Pancreas (tissue), 10 donors: ENCODE measurements around the gene CDK14. TPM values are rescaled to one million over a fixed set of nuclear protein-coding genes. Genes with fewer than 3 reads are reported as not detected.
A peak's percentile ranks its signal among the peaks of the same experiment; 100 is the strongest.

Source experiments
- ATAC-seq, 4 donors: fragments of 200-7000 bp; cut with Tn5 transposase; one replicate each; pipeline versions ENCODE4 v1.8.0 to v1.9.1; 2020; ENCODE audit warnings: mild to moderate bottlenecking in 4 of 4, moderate library complexity in 4 of 4
- DNase-seq, 6 donors: peaks; one replicate each; pipeline ENCODE4 v3.0.0-alpha.2; 2020
- FAIRE-seq: peaks from 2 replicates; lab custom pipeline; 2012; peaks lifted over from hg19 to GRCh38; lab: Jason Lieb, UNC
- H3K27ac ChIP-seq, 4 donors: fragments of 200-600 bp; sonication (generic); 1 replicate in 3 of 4; 2 replicates in 1 of 4; pipeline versions ENCODE4 v1.5.0 to v1.8.0; 2020
- H3K27me3 ChIP-seq, 4 donors: fragments of 200-600 bp; one replicate each; pipeline ENCODE4 v1.8.0; 2021
- H3K36me3 ChIP-seq, 3 donors: fragments of 200-600 bp; sonication (generic) in 1 of 3; one replicate each; pipeline versions ENCODE4 v1.5.0 to v1.8.0; 2020 to 2021
- H3K4me1 ChIP-seq, 3 donors: fragments of 200-600 bp; one replicate each; pipeline ENCODE4 v1.8.0; 2021
- H3K4me3 ChIP-seq, 4 donors: fragments of 200-600 bp; sonication (generic) in 2 of 4; one replicate each; pipeline versions ENCODE4 v1.5.0 to v1.8.0; 2020 to 2021
- H3K9me3 ChIP-seq, 4 donors: fragments of 200-600 bp; one replicate each; pipeline ENCODE4 v1.8.0; 2021
- CTCF ChIP-seq, 4 donors: fragments of 200-600 bp; sonication (generic) in 3 of 4; IDR thresholded peaks; one replicate each; pipeline versions ENCODE4 v1.5.0 to v1.8.0; 2021; ENCODE audit warnings: antibody characterized with exemption in 4 of 4
- WGBS, 2 donors: extraction: QIAGEN DNeasy Blood & Tissue Kit; methylation state at CpG; one replicate each; pipeline ENCODE4 v1.1.7; 2013; 5-methylcytosine and 5-hydroxymethylcytosine counted together
- intact Hi-C, 3 donors: fragments of 100-400 bp; cut with DNase I; formaldehyde crosslinking; loops; one replicate each; pipeline versions ENCODE4 v1.11.1 to v1.14.2; 2022
- polyA plus RNA-seq, 2 donors: library from polyadenylated mRNA; stranded (reverse); fragments of 200-250 nt; gene quantifications; one replicate each; pipeline ENCODE4 v1.2.3, GENCODE V29; 2013
- total RNA-seq, 6 donors: library from RNA; stranded (reverse); fragmentation: NEBNext Ultra II Directional in 4 of 6; extraction: Animal tissue kit (Norgen Biotek cat#: 25700) in 4 of 6; gene quantifications; one replicate each; pipeline versions ENCODE4 v1.2.1 to v1.2.4, GENCODE V29; 2021 to 2023
- donor health status: healthy with polysubstance abuse.
- donor health status: DM: no; HTN: no; CAD: no; lungs with moderate emphysema.
- donor health status: DM: no; HTN: no; CAD: no.
- donor health status: control.
- donor health status: control.
- donor health status: Bipolar disorder and iron deficiency.
- donor health status: DM: yes; HTN: yes; CAD: no.
- donor health status: DM: no; HTN: no; CAD: no.
- donor health status: DM: no; HTN: no; CAD: no.
- donor health status: DM: yes; HTN: yes; CAD: no.

Gene CDK14
- total and polyA plus RNA-seq, 8 donors: 4.5 to 48.3 (median 24.7) TPM

GRCh38 chr7:90678986-90679385 lies 82.9 kb downstream of the CDK14 start:
- DNase-seq (no peak), ATAC-seq (no peak)
- no peak for TF ChIP-seq CTCF (IDR thresholded peaks at IDR 0.05)

GRCh38 chr7:90680484-90680883 lies 84.4 kb downstream of the CDK14 start:
- 91 to 95% methylated on average over 4 of the region's 4 CpGs for WGBS, 2 donors
- DNase-seq (no peak), FAIRE-seq (no peak), ATAC-seq (no peak)
- Histone ChIP-seq H3K36me3 (no peaks in the 10 kb centered on the region), H3K27ac (no peak overlapping the region), H3K4me1 (peaks cover 0 to 3% (median 0%) of the 10 kb centered on the region in 3 donors), H3K27me3 (no peaks in the 10 kb centered on the region), H3K4me3 (no peak overlapping the region), H3K9me3 (no peaks in the 10 kb centered on the region)
- TF ChIP-seq CTCF (IDR thresholded peaks at IDR 0.05): no peak
- intact Hi-C loops: no loop called here

More at GRCh38 chr7:90678986-90679385, 82.9 kb downstream of the CDK14 start:
- Histone ChIP-seq H3K4me1 (peaks cover 0 to 3% (median 0%) of the 10 kb centered on the region in 3 donors), H3K27ac (no peak overlapping the region), H3K4me3 (no peak overlapping the region), H3K36me3 (no peaks in the 10 kb centered on the region), H3K9me3 (no peaks in the 10 kb centered on the region), H3K27me3 (no peaks in the 10 kb centered on the region)
- no peak for FAIRE-seq
- WGBS, 2 donors: 48 to 51% methylated on average over 3 of the region's 3 CpGs
- intact Hi-C loops: no loop called here

GRCh38 chr7:90681336-90682022 lies 85.4 kb downstream of the CDK14 start:
- intact Hi-C loops: no loop called here
- peak in 1 of 4 donors; percentile 38 for ATAC-seq

GRCh38 chr7:90686146-90686545 lies 90.0 kb downstream of the CDK14 start:
- no peaks in the 10 kb centered on the region for H3K36me3 ChIP-seq
- no peak overlapping the region for H3K27ac ChIP-seq
- H3K27me3 ChIP-seq: no peaks in the 10 kb centered on the region
- no peak for TF ChIP-seq CTCF (IDR thresholded peaks at IDR 0.05)
- intact Hi-C loops: no loop called here
- ATAC-seq (no peak), FAIRE-seq (no peak), DNase-seq (no peak)
- 39 to 40% methylated on average over 2 of the region's 2 CpGs for WGBS, 2 donors
- H3K4me3 ChIP-seq: no peak overlapping the region
- H3K9me3 ChIP-seq: no peaks in the 10 kb centered on the region
- H3K4me1 ChIP-seq: peaks cover 0 to 11% (median 8%) of the 10 kb centered on the region in 3 donors

More at GRCh38 chr7:90681336-90682022, 85.4 kb downstream of the CDK14 start:
- Histone ChIP-seq H3K27me3 (no peaks in the 10 kb centered on the region), H3K36me3 (no peaks in the 10 kb centered on the region), H3K9me3 (no peaks in the 10 kb centered on the region), H3K27ac (no peak overlapping the region), H3K4me1 (peaks cover 0 to 6% (median 0%) of the 10 kb centered on the region in 3 donors), H3K4me3 (no peak overlapping the region)
- DNase-seq: no peak
- no peak for TF ChIP-seq CTCF (IDR thresholded peaks at IDR 0.05)
- no peak for FAIRE-seq
- 66 to 70% methylated on average over 2 of the region's 2 CpGs for WGBS, 2 donors

GRCh38 chr7:90688810-90689209 lies 92.7 kb downstream of the CDK14 start:
- Histone ChIP-seq H3K36me3 (no peaks in the 10 kb centered on the region), H3K27me3 (no peaks in the 10 kb centered on the region), H3K27ac (no peak overlapping the region), H3K4me1 (peaks cover 0 to 8% (median 8%) of the 10 kb centered on the region in 3 donors), H3K4me3 (no peak overlapping the region), H3K9me3 (no peaks in the 10 kb centered on the region)
- FAIRE-seq: no peak
- DNase-seq: no peak
- TF ChIP-seq CTCF (IDR thresholded peaks at IDR 0.05): no peak
- intact Hi-C loops: no loop called here
- WGBS, 2 donors: 84 to 90% methylated on average over 1 of the region's 1 CpG
- peak in 1 of 4 donors; percentile 41 for ATAC-seq
